Left ventricle myocardium inferior (tissue), 1 donor: ENCODE results near the gene ABCG2. TPM values are rescaled to one million over a fixed set of nuclear protein-coding genes. Genes with fewer than 3 reads are reported as not detected.

ENCODE experiments used
- DNase-seq: peaks from one replicate; pipeline ENCODE4 v3.0.0-alpha.2; 2020
- H3K27ac ChIP-seq: fragments of 200-600 bp; replicated peaks from 2 replicates; pipeline ENCODE4 v1.8.0; 2021
- H3K27me3 ChIP-seq: fragments of 200-600 bp; 2 replicates; pipeline ENCODE4 v1.8.0; 2021; ENCODE audit warnings: low read depth
- H3K36me3 ChIP-seq: fragments of 200-600 bp; 2 replicates; pipeline ENCODE4 v1.8.0; 2021
- H3K4me1 ChIP-seq: fragments of 200-600 bp; 2 replicates; pipeline ENCODE4 v1.8.0; 2021
- H3K4me3 ChIP-seq: fragments of 200-600 bp; 2 replicates; pipeline ENCODE4 v1.8.0; 2021; ENCODE audit warnings: mild to moderate bottlenecking, moderate library complexity
- H3K9me3 ChIP-seq: fragments of 200-600 bp; replicated peaks from 2 replicates; pipeline ENCODE4 v1.8.0; 2021
- intact Hi-C: fragments of 100-400 bp; cut with micrococcal nuclease; formaldehyde crosslinking; loops from one replicate; pipeline ENCODE4 v1.11.0; 2022
- total RNA-seq: library from RNA; stranded (reverse); fragmentation: NEBNext Ultra II Directional; extraction: Animal tissue kit (Norgen Biotek cat#: 25700); gene quantifications from one replicate; pipeline ENCODE4 v1.2.1, GENCODE V29; 2021
- TF ChIP-seq, protein P1 (sequence below): fragments of 200-600 bp; IDR thresholded peaks from 2 replicates; pipeline ENCODE4 v1.8.0; 2021; ENCODE audit warnings: antibody characterized with exemption, mild to moderate bottlenecking, borderline replicate concordance
- donor health status: DM: no; HTN: yes; CAD: no; lungs with severe emphysema.

The ABCG2 gene
- total RNA-seq, 1 donor from 2014 or later: 1.6 TPM

DNA sequence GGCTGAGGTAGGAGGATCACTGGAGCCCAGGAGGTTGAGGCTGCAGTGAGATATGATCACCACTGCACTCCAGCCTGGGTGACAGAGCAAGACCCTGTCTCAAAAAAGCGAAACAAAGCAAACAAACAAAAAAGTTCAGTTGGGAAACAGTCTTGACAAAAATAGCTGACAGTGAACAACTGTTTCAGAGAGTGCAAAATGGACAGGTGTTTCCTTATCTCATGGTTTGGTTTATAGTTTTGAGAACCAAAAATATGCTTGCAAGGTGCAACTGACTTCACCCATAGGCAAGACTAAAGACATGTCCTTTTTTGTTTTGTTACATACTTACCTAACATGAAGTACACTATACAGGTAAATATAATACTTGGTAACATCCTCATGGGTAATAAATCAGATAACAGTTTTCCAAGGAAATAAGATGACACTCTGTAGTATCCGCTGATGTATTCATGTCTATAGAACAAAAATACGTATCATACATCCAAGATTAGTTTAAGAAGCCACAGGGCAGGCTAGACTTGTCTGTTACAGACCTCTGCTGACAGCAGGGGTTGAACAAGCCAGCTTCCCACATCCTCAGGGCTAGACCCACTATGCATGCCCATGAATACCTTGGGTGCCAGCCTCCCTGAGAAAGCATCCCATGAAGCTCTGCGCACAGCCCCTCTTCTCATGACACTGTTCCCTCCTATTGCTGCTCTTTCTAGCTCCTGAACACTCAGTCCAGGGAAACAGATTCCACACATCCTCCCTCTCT lies 59.3 kb downstream of the ABCG2 start:
- no peak for DNase-seq
- Histone ChIP-seq H3K27me3 (no peaks in the 10 kb centered on the region), H3K9me3 (no peaks in the 10 kb centered on the region), H3K36me3 (no peaks in the 10 kb centered on the region), H3K4me1 (no peaks in the 10 kb centered on the region), H3K4me3 (no peak overlapping the region), H3K27ac (no peak overlapping the region)
- intact Hi-C loops: no loop called here
- TF ChIP-seq, protein P1, sequence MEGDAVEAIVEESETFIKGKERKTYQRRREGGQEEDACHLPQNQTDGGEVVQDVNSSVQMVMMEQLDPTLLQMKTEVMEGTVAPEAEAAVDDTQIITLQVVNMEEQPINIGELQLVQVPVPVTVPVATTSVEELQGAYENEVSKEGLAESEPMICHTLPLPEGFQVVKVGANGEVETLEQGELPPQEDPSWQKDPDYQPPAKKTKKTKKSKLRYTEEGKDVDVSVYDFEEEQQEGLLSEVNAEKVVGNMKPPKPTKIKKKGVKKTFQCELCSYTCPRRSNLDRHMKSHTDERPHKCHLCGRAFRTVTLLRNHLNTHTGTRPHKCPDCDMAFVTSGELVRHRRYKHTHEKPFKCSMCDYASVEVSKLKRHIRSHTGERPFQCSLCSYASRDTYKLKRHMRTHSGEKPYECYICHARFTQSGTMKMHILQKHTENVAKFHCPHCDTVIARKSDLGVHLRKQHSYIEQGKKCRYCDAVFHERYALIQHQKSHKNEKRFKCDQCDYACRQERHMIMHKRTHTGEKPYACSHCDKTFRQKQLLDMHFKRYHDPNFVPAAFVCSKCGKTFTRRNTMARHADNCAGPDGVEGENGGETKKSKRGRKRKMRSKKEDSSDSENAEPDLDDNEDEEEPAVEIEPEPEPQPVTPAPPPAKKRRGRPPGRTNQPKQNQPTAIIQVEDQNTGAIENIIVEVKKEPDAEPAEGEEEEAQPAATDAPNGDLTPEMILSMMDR: no peak

DNA sequence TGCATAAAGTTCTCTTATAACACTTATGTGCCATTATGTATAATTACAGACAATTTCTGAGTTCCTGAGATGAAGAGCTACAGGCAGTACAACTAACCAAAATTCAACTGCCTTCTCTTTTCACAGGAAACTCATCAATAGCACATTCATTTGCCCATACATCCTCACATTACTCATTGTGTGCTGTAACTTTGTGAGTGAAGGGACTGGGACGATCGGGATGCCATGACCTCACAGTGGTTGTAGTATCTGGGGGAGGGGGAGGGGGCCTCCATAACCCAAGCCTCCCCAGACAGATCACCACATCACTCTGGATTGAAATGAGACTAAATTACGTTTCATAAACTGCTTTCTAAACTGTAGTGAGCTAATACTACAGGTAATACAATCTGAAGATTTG lies 60.7 kb downstream of the ABCG2 start:
- TF ChIP-seq, protein P1: no peak
- Histone ChIP-seq H3K9me3 (no peaks in the 10 kb centered on the region), H3K4me3 (no peak overlapping the region), H3K27ac (no peak overlapping the region), H3K27me3 (no peaks in the 10 kb centered on the region), H3K36me3 (no peaks in the 10 kb centered on the region), H3K4me1 (no peaks in the 10 kb centered on the region)
- DNase-seq: no peak
- intact Hi-C loops: no loop called here

DNA sequence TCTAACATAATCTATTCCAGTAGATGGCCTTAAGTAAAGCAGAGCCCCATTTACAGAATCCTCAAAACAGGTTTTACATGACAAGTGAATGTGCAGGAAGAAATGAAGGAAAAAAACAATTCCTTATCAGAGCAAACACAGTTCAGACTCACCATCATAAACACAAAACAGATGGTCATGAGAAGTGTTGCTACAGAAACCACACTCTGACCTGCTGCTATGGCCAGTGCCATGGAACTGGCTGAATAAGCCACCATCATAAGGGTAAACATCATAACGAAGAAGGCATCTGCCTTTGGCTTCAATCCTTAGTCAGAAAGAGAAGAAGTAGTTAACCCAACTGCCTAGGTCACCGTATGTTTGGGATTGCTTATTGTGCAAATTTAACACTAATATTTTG lies 61.1 kb downstream of the ABCG2 start:
- intact Hi-C loops: no loop called here
- Histone ChIP-seq H3K4me3 (no peak overlapping the region), H3K36me3 (no peaks in the 10 kb centered on the region), H3K4me1 (no peaks in the 10 kb centered on the region), H3K9me3 (no peaks in the 10 kb centered on the region), H3K27ac (no peak overlapping the region), H3K27me3 (no peaks in the 10 kb centered on the region)
- no peak for DNase-seq
- TF ChIP-seq, protein P1: no peak

DNA sequence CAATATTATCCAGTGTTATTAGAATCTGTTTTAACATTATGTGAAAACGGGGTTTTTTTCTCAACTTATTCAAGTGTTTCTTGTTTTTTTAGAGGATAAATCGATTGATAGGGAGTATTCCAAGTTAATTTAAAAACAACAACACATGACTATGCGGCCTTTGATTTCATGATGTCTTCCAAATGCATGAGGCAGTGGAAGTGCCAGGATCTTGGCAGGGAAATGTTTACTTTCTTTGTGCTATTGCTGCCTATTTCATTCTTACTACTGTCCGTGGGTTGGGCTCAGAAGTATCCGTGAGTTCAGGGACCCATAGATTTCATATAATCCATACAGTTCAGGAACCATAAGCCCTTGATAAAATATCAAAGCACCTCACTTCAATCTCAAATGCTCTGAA lies 64.6 kb downstream of the ABCG2 start:
- no peaks in the 10 kb centered on the region for H3K27me3 ChIP-seq
- H3K9me3 ChIP-seq: no peaks in the 10 kb centered on the region
- intact Hi-C loops: no loop called here
- no peaks in the 10 kb centered on the region for H3K36me3 ChIP-seq
- H3K27ac ChIP-seq: no peak overlapping the region
- peaks cover 16% of the 10 kb centered on the region for H3K4me1 ChIP-seq
- TF ChIP-seq, protein P1: no peak
- DNase-seq: no peak
- H3K4me3 ChIP-seq: no peak overlapping the region

DNA sequence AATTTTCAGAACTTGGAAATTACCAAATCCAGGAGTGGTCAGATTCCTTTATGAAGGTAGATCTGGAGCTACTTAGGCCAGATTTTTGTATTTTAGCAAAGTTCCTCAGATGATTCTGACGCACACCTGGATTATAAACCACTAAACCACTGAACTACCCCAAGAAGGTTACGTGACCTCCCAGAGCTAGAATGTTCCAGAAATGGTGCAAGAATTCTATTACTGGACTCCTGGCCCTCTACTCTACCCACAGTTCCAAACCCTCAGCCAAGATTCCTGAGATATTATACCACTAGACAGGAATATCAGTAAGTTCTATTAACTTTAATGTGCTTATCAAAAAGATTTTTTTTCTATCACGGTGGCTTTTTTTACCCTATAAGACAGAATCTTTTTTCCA lies 67.1 kb downstream of the ABCG2 start:
- Histone ChIP-seq H3K9me3 (no peaks in the 10 kb centered on the region), H3K36me3 (no peaks in the 10 kb centered on the region), H3K27me3 (no peaks in the 10 kb centered on the region), H3K4me3 (no peak overlapping the region), H3K27ac (no peak overlapping the region), H3K4me1 (peaks cover 16% of the 10 kb centered on the region)
- TF ChIP-seq, protein P1: no peak
- DNase-seq: no peak
- intact Hi-C loops: no loop called here
